Chondrocyte (in vitro differentiated cells): ENCODE results near the gene CADPS. TPM values are rescaled to one million over a fixed set of nuclear protein-coding genes. Genes with fewer than 3 reads are reported as not detected.

Experiments used
- DNase-seq: peaks from one replicate; pipeline ENCODE4 v3.0.0; 2021; ENCODE audit warnings: mixed read lengths, low spot score
- H3K27ac Mint-ChIP-seq: one replicate; pipeline ENCODE4 v1.8.0; 2021; ENCODE audit warnings: mild to moderate bottlenecking, moderate library complexity, mixed read lengths; ENCODE audit not compliant: unreplicated experiment
- H3K27me3 Mint-ChIP-seq: 2 replicates; pipeline ENCODE4 v1.8.0; 2021; ENCODE audit warnings: low read depth, mixed read lengths
- H3K36me3 Mint-ChIP-seq: 2 replicates; pipeline ENCODE4 v1.8.0; 2021; ENCODE audit warnings: low read depth, mixed read lengths
- H3K4me1 Mint-ChIP-seq: 2 replicates; pipeline ENCODE4 v1.8.0; 2021; ENCODE audit warnings: low read depth, mild to moderate bottlenecking, mixed read lengths
- H3K4me3 Mint-ChIP-seq: one replicate; pipeline ENCODE4 v1.8.0; 2021; ENCODE audit warnings: mild to moderate bottlenecking, moderate library complexity, mixed read lengths; ENCODE audit not compliant: unreplicated experiment
- H3K9me3 Mint-ChIP-seq: 2 replicates; pipeline ENCODE4 v1.8.0; 2021; ENCODE audit warnings: low read depth, mixed read lengths
- total RNA-seq: library from RNA; stranded (reverse); gene quantifications from 3 replicates; pipeline ENCODE4 v1.2.1, GENCODE V29; 2021
- TF ChIP-seq, protein P1 (sequence below): fragments of 200-600 bp; sonication (generic); IDR thresholded peaks from 2 replicates; pipeline ENCODE4 v1.5.0; 2021; ENCODE audit warnings: antibody characterized with exemption, mild to moderate bottlenecking, moderate library complexity

Gene CADPS
- total RNA-seq, 1 donor from 2014 or later = not detected

DNA sequence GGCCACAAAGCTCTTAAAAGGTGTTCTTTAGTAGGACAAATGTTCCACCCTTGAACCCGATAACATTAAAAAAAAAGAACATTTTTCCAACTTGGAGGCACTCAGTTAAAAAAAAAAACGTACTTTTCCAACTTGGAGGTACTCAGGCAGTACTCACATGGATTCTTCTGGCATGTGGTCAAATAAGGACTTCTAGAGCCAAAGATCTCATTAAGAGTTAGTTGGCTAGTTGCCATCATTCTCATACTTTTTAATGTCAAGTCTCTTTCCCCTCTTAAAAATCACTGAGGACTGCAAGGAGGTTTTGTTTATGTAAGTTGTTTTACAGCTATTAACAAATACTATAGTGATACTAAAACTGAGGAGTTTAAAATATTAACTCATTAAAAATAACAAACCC lies 101.0 kb downstream of the CADPS start:
- TF ChIP-seq, protein P1, sequence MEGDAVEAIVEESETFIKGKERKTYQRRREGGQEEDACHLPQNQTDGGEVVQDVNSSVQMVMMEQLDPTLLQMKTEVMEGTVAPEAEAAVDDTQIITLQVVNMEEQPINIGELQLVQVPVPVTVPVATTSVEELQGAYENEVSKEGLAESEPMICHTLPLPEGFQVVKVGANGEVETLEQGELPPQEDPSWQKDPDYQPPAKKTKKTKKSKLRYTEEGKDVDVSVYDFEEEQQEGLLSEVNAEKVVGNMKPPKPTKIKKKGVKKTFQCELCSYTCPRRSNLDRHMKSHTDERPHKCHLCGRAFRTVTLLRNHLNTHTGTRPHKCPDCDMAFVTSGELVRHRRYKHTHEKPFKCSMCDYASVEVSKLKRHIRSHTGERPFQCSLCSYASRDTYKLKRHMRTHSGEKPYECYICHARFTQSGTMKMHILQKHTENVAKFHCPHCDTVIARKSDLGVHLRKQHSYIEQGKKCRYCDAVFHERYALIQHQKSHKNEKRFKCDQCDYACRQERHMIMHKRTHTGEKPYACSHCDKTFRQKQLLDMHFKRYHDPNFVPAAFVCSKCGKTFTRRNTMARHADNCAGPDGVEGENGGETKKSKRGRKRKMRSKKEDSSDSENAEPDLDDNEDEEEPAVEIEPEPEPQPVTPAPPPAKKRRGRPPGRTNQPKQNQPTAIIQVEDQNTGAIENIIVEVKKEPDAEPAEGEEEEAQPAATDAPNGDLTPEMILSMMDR = no peak
- no peaks in the 10 kb centered on the region for H3K36me3 Mint-ChIP-seq
- H3K9me3 Mint-ChIP-seq = no peaks in the 10 kb centered on the region
- no peak for DNase-seq
- no peaks in the 10 kb centered on the region for H3K4me1 Mint-ChIP-seq
- no peak overlapping the region for H3K4me3 Mint-ChIP-seq
- peaks cover 19% of the 10 kb centered on the region for H3K27me3 Mint-ChIP-seq
- no peak overlapping the region for H3K27ac Mint-ChIP-seq

DNA sequence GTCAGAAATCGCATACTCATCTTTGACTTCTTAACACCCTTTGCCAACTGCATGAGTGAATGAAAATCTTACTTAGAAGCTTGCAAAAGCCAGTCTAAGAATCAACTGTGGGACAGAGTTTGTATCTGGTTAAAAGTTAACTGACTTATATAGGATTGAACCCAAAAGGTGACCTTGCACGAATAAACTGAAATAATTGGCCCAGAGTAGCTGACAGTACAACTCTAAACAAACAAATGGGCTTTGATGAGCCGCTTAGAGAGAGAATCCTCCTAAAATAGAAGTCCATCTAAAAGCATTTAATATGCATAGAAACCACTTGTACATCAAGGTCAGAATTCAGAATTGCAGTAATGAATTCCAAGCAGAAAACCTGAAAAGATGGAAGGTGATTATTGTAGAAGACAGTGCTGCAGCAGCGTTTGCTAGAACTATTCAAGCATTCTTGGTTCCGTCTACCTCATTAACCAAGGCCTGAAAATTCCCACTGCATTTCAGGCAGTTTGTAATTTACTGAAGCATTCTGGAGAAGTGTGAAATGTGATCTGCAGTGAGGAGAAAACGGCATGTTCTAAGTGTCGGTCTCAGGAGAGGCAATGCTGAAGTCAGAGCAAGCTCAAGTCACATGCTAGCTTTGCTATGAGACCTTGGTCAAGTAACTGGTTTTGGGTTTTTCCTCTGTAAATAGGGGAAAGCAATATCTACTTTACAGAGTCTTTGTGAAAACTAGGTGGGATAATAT lies 103.7 kb downstream of the CADPS start:
- no peak for DNase-seq
- H3K27me3 Mint-ChIP-seq = peaks cover 18% of the 10 kb centered on the region
- no peaks in the 10 kb centered on the region for H3K4me1 Mint-ChIP-seq
- H3K27ac Mint-ChIP-seq = no peak overlapping the region
- H3K9me3 Mint-ChIP-seq = no peaks in the 10 kb centered on the region
- TF ChIP-seq, protein P1 = no peak
- H3K36me3 Mint-ChIP-seq = no peaks in the 10 kb centered on the region
- no peak overlapping the region for H3K4me3 Mint-ChIP-seq

DNA sequence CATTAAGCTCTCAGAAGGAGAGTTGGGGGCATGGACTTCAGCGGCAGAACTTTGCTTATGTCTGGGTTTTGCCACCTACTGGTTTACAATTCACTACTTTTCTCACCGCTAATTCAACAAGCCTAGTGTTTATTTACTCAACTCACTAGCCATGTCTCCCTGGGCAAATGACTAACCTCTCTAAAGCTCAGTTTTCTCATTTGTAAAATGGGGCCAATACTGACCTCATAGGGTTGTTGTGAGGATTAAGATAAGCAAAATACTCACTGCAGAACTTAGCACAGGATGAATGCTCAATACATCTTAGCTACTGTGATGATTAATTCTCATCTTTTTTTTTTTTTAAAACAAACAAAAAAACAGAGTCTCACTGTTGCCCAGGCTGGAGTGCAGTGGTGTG lies 106.3 kb downstream of the CADPS start:
- no peaks in the 10 kb centered on the region for H3K9me3 Mint-ChIP-seq
- no peaks in the 10 kb centered on the region for H3K36me3 Mint-ChIP-seq
- H3K4me3 Mint-ChIP-seq = no peak overlapping the region
- peaks cover 13% of the 10 kb centered on the region for H3K27me3 Mint-ChIP-seq
- DNase-seq = no peak
- TF ChIP-seq, protein P1 = no peak
- no peaks in the 10 kb centered on the region for H3K4me1 Mint-ChIP-seq
- no peak overlapping the region for H3K27ac Mint-ChIP-seq

DNA sequence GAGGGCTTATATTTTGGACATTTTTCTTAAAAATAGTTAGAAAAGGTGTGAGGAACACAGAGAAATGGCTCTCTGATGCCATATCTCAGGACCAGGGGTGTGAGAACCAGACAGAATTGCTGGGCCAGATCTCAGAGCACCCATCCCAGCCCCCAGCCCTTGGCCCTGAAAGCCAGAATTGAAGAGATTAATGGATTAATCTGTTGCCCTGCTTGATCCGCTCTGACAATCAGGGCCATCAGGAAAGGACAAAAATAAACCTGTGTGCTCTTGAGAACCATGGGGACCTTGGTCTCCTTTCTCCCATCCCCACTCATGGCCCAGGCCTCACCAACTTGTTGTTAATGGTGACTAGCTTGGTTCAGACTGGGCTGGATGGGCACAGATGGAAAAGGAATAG lies 113.5 kb downstream of the CADPS start:
- H3K9me3 Mint-ChIP-seq = no peaks in the 10 kb centered on the region
- TF ChIP-seq, protein P1 = no peak
- no peak overlapping the region for H3K27ac Mint-ChIP-seq
- no peaks in the 10 kb centered on the region for H3K4me1 Mint-ChIP-seq
- no peaks in the 10 kb centered on the region for H3K36me3 Mint-ChIP-seq
- peaks cover 4% of the 10 kb centered on the region for H3K27me3 Mint-ChIP-seq
- no peak for DNase-seq
- no peak overlapping the region for H3K4me3 Mint-ChIP-seq

DNA sequence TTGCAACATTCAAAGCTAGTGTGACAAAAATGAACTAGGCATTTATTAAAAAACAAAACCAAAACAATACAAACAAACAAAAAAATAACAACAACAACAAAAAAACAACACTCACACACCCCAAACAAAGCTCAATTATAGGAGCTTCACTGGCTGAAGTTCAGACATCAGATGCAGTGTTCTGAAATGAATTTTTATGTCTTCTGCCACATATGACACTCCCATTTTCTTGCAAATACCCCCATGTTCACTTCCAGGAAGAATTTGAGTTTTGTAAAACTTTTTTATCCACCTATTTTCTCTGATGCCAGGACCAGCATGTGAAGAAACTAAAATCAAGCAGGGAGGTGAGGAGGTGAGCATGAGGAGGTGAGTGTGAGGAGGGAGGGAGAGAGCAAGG lies 113.9 kb downstream of the CADPS start:
- Mint-ChIP-seq H3K9me3 (no peaks in the 10 kb centered on the region), H3K27ac (no peak overlapping the region), H3K4me3 (no peak overlapping the region), H3K4me1 (no peaks in the 10 kb centered on the region), H3K36me3 (peaks cover 1% of the 10 kb centered on the region), H3K27me3 (peaks cover 2% of the 10 kb centered on the region)
- DNase-seq = no peak
- TF ChIP-seq, protein P1 = no peak
